GM18507 (cell line): ENCODE data around the gene ALPK1.

ENCODE experiments used
- DNase-seq: peaks from one replicate; pipeline ENCODE4 v3.0.0; 2011; ENCODE audit warnings: low read depth; ENCODE audit not compliant: insufficient read length; ENCODE audit errors: extremely low spot score
- FAIRE-seq: peaks from 2 replicates; lab custom pipeline; 2011; peaks lifted over from hg19 to GRCh38; lab: Jason Lieb, UNC

ALPK1 gene

GRCh38 chr4:112361181-112361791 is 64.1 kb downstream of the ALPK1 start:
- FAIRE-seq, result peak; percentile 67

GRCh38 chr4:112370466-112370865 is 73.3 kb downstream of the ALPK1 start:
- FAIRE-seq (no peak), DNase-seq (no peak)

More at GRCh38 chr4:112361181-112361791, 64.1 kb downstream of the ALPK1 start:
- DNase-seq, result no peak

- no peak for FAIRE-seq
- DNase-seq, result no peak
These were observed 74.2 kb downstream of the ALPK1 start for GRCh38 chr4:112371361-112371760.

- DNase-seq (no peak), FAIRE-seq (no peak)
These were observed 77.7 kb downstream of the ALPK1 start for GRCh38 chr4:112374850-112375249.

- DNase-seq (no peak), FAIRE-seq (no peak)
These were observed 80.0 kb downstream of the ALPK1 start for GRCh38 chr4:112377171-112377570.

- DNase-seq (no peak), FAIRE-seq (no peak)
These were observed 80.5 kb downstream of the ALPK1 start for GRCh38 chr4:112377594-112378242.

- FAIRE-seq (no peak), DNase-seq (no peak)
These were observed 81.1 kb downstream of the ALPK1 start for GRCh38 chr4:112378243-112378620.

GRCh38 chr4:112378858-112379257 is 81.7 kb downstream of the ALPK1 start:
- DNase-seq (no peak), FAIRE-seq (no peak)

- DNase-seq, result no peak
- FAIRE-seq, result no peak
These were observed 82.1 kb downstream of the ALPK1 start for GRCh38 chr4:112379306-112379705.

- DNase-seq, result no peak
- FAIRE-seq, result no peak
These were observed 85.0 kb downstream of the ALPK1 start for GRCh38 chr4:112381996-112382692.

- DNase-seq (no peak), FAIRE-seq (no peak)
These were observed 88.9 kb downstream of the ALPK1 start for GRCh38 chr4:112386071-112386470.

- FAIRE-seq (no peak), DNase-seq (no peak)
These were observed 104.9 kb downstream of the ALPK1 start for GRCh38 chr4:112402098-112402497.

GRCh38 chr4:112403101-112403945 is 106.2 kb downstream of the ALPK1 start:
- FAIRE-seq (no peak), DNase-seq (no peak)

GRCh38 chr4:112410364-112410763 is 113.2 kb downstream of the ALPK1 start:
- FAIRE-seq (no peak), DNase-seq (no peak)

GRCh38 chr4:112410804-112411203 is 113.6 kb downstream of the ALPK1 start:
- DNase-seq (no peak), FAIRE-seq (no peak)

- FAIRE-seq (no peak), DNase-seq (no peak)
These were observed 114.8 kb downstream of the ALPK1 start for GRCh38 chr4:112411781-112412550.

GRCh38 chr4:112416464-112416863 is 119.3 kb downstream of the ALPK1 start:
- DNase-seq (no peak), FAIRE-seq (no peak)

GRCh38 chr4:112418092-112418491 is 120.9 kb downstream of the ALPK1 start:
- FAIRE-seq, result no peak
- DNase-seq, result no peak

- no peak for DNase-seq
- no peak for FAIRE-seq
These were observed 124.7 kb downstream of the ALPK1 start for GRCh38 chr4:112421911-112422310.
